ENCODE measurements around the gene ANKLE2. TPM values are rescaled to one million over a fixed set of nuclear protein-coding genes. Genes with fewer than 3 reads are reported as not detected.

ANKLE2 gene
- total and polyA plus RNA-seq, 2 of the 8 experiments (the other 6 are each of a cell fraction or from before 2014, with no cell fraction given) = 41.0 to 64.9 TPM

DNA sequence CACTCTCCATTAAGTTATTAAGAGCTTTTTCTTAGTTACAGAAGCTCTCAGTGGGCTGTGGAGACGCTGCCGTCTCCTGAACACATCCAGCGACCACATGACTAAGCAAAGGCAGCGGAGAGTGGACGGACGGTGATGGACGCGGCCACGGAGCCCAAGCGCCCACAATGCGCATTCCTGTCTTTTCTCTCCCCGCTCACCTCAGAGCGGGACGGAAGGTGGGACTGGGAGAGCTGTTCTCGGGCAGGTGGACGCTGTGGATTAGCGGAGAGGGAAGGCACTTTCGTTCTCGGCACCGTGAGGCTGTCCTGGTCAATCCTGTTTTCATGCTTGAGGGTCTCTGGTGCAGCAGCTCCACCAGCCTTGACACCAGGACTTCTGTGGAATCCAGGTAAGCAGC is 2.6 kb upstream of the ANKLE2 start (continued):
- no peak for TF ChIP-seq SRF (IDR thresholded peaks at IDR 0.05; ENCODE audit: low read depth, low read length)

Data from H1 (cell line).